Activated CD4-positive, alpha-beta T cell treated with anti-CD3 and anti-CD28 coated beads, Interleukin-2, Interleukin-4, amounts not matched to agents 100 ng/mL and 50 ng/mL, durations not matched to agents 16 hours and 8 hours (primary cell): Measurements from ENCODE around the gene EMILIN3.

Experiments
- DNase-seq: peaks from one replicate; pipeline ENCODE4 v3.0.0-alpha.2; 2020; ENCODE audit warnings: low spot score

Gene EMILIN3

GRCh38 chr20:41364236-41364855 is 2.3 kb downstream of the EMILIN3 start:
- DNase-seq: no peak

GRCh38 chr20:41363601-41364000 is 3.0 kb downstream of the EMILIN3 start:
- DNase-seq: no peak

GRCh38 chr20:41362748-41363140 is 3.9 kb downstream of the EMILIN3 start:
- no peak for DNase-seq

GRCh38 chr20:41361757-41362747 is 4.6 kb downstream of the EMILIN3 start:
- DNase-seq: no peak

- DNase-seq: no peak
Observed at GRCh38 chr20:41360831-41361756, 5.5 kb downstream of the EMILIN3 start.

GRCh38 chr20:41359541-41360011 is 7.0 kb downstream of the EMILIN3 start:
- DNase-seq: no peak

GRCh38 chr20:41358717-41359116 is 7.9 kb downstream of the EMILIN3 start:
- DNase-seq: no peak

GRCh38 chr20:41358230-41358629 is 8.4 kb downstream of the EMILIN3 start:
- no peak for DNase-seq

- DNase-seq: no peak
Observed at GRCh38 chr20:41357424-41358163, 9.0 kb downstream of the EMILIN3 start.

- no peak for DNase-seq
Observed at GRCh38 chr20:41356951-41357350, 9.7 kb downstream of the EMILIN3 start.

- no peak for DNase-seq
Observed at GRCh38 chr20:41355598-41356203, 10.9 kb downstream of the EMILIN3 start.

GRCh38 chr20:41355192-41355591 is 11.4 kb downstream of the EMILIN3 start:
- no peak for DNase-seq

GRCh38 chr20:41353530-41353929 is 13.1 kb downstream of the EMILIN3 start:
- DNase-seq: no peak

- DNase-seq: no peak
Observed at GRCh38 chr20:41352666-41353065, 14.0 kb downstream of the EMILIN3 start.

- no peak for DNase-seq
Observed at GRCh38 chr20:41352106-41352505, 14.5 kb downstream of the EMILIN3 start.

GRCh38 chr20:41350408-41350962 is 16.1 kb downstream of the EMILIN3 start:
- no peak for DNase-seq

GRCh38 chr20:41349943-41350342 is 16.7 kb downstream of the EMILIN3 start:
- no peak for DNase-seq

- no peak for DNase-seq
Observed at GRCh38 chr20:41349266-41349665, 17.4 kb downstream of the EMILIN3 start.

GRCh38 chr20:41348430-41349172 is 18.0 kb downstream of the EMILIN3 start:
- DNase-seq: no peak
